Raji (cell line): ENCODE results near the gene CLEC16A.
A peak's percentile ranks its signal among the peaks of the same experiment; 100 is the strongest.

Experiments
- POLR2A ChIP-seq: IDR thresholded peaks from 2 replicates; pipeline ENCODE4 v1.6.1; 2011; ENCODE audit warnings: low read depth, low read length, control low read depth; ENCODE audit not compliant: insufficient read depth

CLEC16A gene

GRCh38 chr16:10934325-10935107 lies 9.8 kb upstream of the CLEC16A start:
- TF ChIP-seq POLR2A = no peak

- no peak for TF ChIP-seq POLR2A
Observed at GRCh38 chr16:10935226-10935915, 9.0 kb upstream of the CLEC16A start.

- 0 out of 2 replicates have a peak, but pooled peaks have one; percentile 7 for TF ChIP-seq POLR2A
Observed at GRCh38 chr16:10936272-10936984, 7.9 kb upstream of the CLEC16A start.

GRCh38 chr16:10937068-10937859 lies 7.1 kb upstream of the CLEC16A start:
- 0 out of 2 replicates have a peak, but pooled peaks have one; percentile 14 for TF ChIP-seq POLR2A

GRCh38 chr16:10938321-10938720 lies 6.0 kb upstream of the CLEC16A start:
- TF ChIP-seq POLR2A = 0 out of 2 replicates have a peak, but pooled peaks have one; percentile 4

- TF ChIP-seq POLR2A = no peak
Observed at GRCh38 chr16:10938796-10939648, 5.3 kb upstream of the CLEC16A start.

- TF ChIP-seq POLR2A = no peak
Observed at GRCh38 chr16:10939649-10940234, 4.6 kb upstream of the CLEC16A start.

- TF ChIP-seq POLR2A = 0 out of 2 replicates have a peak, but pooled peaks have one; percentile 22
Observed at GRCh38 chr16:10940501-10941079, 3.8 kb upstream of the CLEC16A start.

GRCh38 chr16:10941127-10941933 lies 3.0 kb upstream of the CLEC16A start:
- no peak for TF ChIP-seq POLR2A

GRCh38 chr16:10942352-10943063 lies 1.9 kb upstream of the CLEC16A start, which contains the start of gene DEXI:
DEXI (minus strand) TSS chr16:10942468; CDS start chr16:10942005, 463 bp downstream.
- no peak; the same call in 1 of the 2 replicates for TF ChIP-seq POLR2A

GRCh38 chr16:10943064-10943353 lies 1.4 kb upstream of the CLEC16A start:
- no peak for TF ChIP-seq POLR2A

GRCh38 chr16:10945065-10945787 lies 862 bp downstream of the CLEC16A start:
- no peak for TF ChIP-seq POLR2A
